ENCODE results near the gene RFC3.
A peak's percentile ranks its signal among the peaks of the same experiment; 100 is the strongest.
"Not testable (repeated sequence)": the region's sequence is repeated elsewhere in the genome, so short reads cannot be mapped to it uniquely, and the experiment has no call there.

RFC3 gene, protein sequence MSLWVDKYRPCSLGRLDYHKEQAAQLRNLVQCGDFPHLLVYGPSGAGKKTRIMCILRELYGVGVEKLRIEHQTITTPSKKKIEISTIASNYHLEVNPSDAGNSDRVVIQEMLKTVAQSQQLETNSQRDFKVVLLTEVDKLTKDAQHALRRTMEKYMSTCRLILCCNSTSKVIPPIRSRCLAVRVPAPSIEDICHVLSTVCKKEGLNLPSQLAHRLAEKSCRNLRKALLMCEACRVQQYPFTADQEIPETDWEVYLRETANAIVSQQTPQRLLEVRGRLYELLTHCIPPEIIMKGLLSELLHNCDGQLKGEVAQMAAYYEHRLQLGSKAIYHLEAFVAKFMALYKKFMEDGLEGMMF

GRCh38 chr13:33817901-33818706, at the start of gene RFC3:
Gene RFC3 (plus strand): TSS chr13:33818149. CDS start chr13:33818179, 30 bp downstream.
- no peak for FAIRE-seq
- peak; percentile 83 for DNase-seq (ENCODE audit: low spot score)

- FAIRE-seq = no peak
- no peak for DNase-seq (ENCODE audit: low spot score)
Measured at GRCh38 chr13:33771296-33771695, 46.7 kb upstream of the RFC3 start.

DNA sequence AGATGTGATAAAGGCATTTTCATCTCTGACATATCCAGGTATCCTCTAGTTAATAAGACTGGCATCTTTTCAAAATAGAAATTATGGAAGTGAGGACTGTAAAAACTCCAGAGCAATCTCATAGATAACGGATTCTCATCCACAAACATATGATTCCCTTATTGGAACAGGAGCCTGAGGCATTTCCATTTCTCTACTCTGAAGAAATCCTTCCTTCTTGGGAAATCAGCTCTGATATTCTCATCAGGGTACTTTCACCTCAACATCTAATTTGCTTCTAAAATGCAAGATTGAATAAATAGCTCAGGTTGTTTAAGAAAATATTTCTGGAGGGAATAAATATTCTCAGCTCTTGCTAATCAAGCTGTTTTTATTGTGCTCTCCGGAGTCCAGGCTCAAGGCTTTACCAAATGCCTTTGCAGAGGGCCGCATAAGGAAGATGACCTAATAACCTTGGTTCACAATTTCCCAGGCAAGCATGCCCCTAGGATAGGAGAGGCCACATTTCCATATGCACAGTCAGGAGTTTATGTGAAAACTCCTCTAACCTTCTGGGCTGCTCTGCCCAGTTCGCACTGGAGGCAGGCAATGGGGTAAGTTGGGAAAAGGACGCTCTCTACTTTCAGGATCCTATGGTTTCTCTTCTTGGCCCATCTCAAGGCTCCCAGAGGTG, 44.0 kb upstream of the RFC3 start:
- FAIRE-seq (no peak), DNase-seq (ENCODE audit: low spot score) (no peak)

DNA sequence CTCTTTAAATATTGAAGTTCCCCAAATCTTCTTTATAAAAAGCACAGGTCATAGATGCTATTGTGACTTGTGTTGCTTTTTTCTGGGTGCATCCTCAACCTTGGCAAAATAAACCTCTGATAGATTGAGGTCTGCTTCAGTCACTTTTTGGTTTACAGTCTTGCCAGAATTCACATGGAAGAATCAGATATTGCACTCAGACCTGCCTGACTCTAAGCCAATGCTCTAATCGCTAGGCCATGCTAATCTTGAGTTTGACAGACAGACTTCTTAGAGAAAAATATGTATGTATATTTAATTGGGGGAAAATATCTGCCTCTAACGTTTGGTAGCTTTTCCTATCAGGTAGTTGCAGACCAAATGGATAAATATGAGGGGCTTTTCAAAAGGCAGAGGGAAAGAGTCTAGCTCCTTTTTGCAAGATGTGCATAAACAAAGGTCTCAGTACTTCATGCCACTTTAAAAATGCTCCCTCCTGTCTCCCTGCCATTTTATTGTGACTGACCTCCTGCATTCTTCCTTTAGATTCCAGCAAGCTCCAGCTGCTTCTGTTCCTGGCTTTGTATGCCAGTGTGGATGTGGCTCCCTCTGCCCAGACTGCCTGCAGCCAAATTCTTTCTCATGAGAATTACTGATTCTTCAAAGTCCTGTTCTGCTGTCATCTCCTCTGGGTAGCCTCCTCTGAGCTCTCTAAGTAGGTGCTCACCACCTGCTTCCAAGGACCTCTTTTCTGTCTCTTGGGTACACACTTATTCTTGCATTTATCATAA, 42.4 kb upstream of the RFC3 start:
- FAIRE-seq (no peak), DNase-seq (ENCODE audit: low spot score) (no peak)

- DNase-seq (ENCODE audit: low spot score) = no peak
- FAIRE-seq = no peak
Measured at GRCh38 chr13:33776239-33776881, 41.6 kb upstream of the RFC3 start.

GRCh38 chr13:33782631-33783030, 35.3 kb upstream of the RFC3 start:
- no peak for FAIRE-seq

DNA sequence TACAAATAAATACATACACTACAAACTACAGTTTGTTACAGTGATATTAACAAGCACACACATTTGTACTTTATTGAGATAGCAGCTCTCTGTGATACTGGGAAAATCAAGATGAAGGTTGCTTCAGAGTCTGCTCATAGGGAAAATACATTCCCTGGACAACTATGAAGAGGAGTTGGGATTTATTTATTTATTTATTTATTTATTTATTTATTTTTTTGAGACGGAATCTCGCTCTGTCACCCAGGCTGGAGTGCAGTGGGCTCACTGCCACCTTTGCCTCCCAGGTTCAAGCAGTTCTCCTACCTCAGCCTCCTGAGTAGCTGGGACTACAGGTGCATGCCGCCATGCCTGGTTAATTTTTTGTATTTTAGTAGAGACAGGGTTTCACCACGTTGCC, 34.7 kb upstream of the RFC3 start:
- FAIRE-seq; DNase-seq (ENCODE audit: low spot score): not testable (repeated sequence)

More at GRCh38 chr13:33782631-33783030, 35.3 kb upstream of the RFC3 start:
- no peak for DNase-seq (ENCODE audit: low spot score)

DNA sequence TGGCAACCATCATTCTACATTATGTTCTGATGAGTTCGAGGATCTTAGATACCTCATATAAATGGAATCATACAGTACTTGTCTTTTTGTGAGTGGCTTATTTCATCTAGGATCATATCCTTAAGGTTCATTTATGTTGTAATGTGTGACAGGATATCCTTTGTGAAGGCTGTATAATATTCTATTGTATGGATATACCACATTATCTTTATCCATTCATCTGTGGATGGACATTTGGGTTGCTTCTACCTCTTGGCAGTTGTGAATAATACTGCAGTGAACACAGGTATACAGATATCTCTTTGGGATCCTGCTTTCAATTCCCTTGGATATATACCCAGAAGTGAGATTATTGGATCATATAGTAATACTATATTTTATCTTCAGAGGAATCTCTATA, 33.2 kb upstream of the RFC3 start:
- FAIRE-seq = no peak

DNA sequence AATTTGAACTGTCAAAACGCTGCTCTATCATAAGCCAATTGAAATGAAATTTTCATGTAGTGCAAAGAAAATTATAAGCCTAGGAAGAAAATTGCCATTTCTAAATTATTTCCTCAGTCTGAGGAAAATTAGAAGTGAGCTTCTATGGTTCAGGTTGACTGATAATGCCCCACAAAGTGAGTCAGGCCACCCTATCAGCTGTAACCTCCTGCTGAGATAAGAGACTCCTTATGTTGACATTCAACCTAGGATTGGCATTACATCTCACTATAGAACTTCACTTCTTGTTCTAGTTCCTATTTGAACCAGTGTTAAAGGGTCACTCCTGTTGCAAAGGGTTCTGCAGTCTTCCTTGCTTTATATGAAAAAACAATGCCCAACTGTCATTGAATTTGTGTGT, 32.6 kb upstream of the RFC3 start:
- no peak for DNase-seq (ENCODE audit: low spot score)
- FAIRE-seq = no peak

More for the DNA sequence above, 33.2 kb upstream of the RFC3 start:
- no peak for DNase-seq (ENCODE audit: low spot score)

GRCh38 chr13:33787051-33787591, 30.8 kb upstream of the RFC3 start:
- DNase-seq (ENCODE audit: low spot score) = peak; percentile 10

DNA sequence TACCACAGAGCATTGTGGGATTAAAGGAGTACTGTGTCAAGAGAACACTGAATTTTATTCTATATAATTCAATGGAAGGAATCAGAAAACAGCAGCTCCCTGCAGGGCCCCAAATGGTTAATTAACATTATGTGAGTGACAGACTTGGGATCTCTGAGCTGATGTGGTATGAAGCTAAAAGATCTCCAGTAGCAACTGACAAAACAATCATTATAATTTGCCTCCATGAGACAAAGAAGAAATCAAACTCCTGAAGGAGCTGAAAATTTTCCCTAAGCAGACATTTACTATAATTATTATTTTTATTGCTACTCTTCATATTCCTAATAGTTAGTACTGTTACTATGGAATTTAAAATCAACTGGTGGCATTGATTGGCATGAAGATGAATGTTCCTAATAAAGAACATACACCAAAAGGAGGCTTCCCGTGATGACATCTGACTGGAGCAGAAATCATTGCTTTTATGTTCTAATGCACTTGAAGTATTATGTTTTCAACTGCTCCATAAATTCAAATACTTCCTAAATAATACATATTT, 28.8 kb upstream of the RFC3 start:
- no peak for FAIRE-seq
- no peak for DNase-seq (ENCODE audit: low spot score)

More at GRCh38 chr13:33787051-33787591, 30.8 kb upstream of the RFC3 start:
- no peak for FAIRE-seq

GRCh38 chr13:33789739-33790138, 28.2 kb upstream of the RFC3 start:
- FAIRE-seq (no peak), DNase-seq (ENCODE audit: low spot score) (no peak)

GRCh38 chr13:33793726-33794125, 24.2 kb upstream of the RFC3 start:
- FAIRE-seq (no peak), DNase-seq (ENCODE audit: low spot score) (no peak)

GRCh38 chr13:33794576-33794975, 23.4 kb upstream of the RFC3 start:
- FAIRE-seq (no peak), DNase-seq (ENCODE audit: low spot score) (no peak)

DNA sequence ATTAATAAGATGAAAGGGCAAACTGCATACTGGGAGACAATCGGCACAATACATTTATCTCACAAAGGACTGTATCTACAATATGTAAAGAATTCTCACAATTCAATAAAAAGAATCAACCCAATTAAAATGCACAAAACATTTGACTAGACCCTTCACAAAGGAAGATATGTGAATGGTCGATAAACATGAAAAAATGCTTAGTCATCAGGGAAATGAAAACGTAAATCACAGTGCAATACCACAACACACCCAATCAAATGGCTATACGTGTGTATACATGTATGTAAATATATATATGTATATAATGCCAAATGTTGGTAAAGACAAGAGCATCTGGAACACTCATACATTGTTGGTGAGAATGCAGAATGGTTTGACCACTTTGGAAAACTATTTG, 21.9 kb upstream of the RFC3 start:
- DNase-seq (ENCODE audit: low spot score) = no peak
- no peak for FAIRE-seq

DNA sequence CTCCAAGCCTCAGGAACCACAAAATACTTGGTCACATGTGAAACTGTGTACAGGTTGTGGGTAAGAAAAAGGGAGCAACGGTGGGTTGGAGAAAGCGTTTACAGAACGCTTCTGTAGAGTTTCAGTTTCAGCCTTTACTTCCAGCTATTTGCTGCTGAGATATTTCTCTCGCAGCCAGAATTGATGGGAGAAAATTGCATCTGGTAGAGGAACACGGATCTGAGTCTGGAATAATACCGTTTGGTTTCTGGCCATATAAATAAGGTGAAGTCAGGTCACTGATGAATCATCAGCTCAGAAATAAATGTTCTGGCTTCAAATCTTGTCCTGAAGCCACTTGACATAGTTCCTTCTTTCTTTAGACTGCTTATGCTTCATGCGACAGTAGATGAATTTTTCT, 20.3 kb upstream of the RFC3 start:
- no peak for DNase-seq (ENCODE audit: low spot score)
- FAIRE-seq = no peak

- DNase-seq (ENCODE audit: low spot score) = no peak
- FAIRE-seq = no peak
Measured at GRCh38 chr13:33798023-33798422, 19.9 kb upstream of the RFC3 start.

GRCh38 chr13:33799950-33800592, 17.9 kb upstream of the RFC3 start:
- DNase-seq (ENCODE audit: low spot score) = peak; percentile 10
- FAIRE-seq = no peak

DNA sequence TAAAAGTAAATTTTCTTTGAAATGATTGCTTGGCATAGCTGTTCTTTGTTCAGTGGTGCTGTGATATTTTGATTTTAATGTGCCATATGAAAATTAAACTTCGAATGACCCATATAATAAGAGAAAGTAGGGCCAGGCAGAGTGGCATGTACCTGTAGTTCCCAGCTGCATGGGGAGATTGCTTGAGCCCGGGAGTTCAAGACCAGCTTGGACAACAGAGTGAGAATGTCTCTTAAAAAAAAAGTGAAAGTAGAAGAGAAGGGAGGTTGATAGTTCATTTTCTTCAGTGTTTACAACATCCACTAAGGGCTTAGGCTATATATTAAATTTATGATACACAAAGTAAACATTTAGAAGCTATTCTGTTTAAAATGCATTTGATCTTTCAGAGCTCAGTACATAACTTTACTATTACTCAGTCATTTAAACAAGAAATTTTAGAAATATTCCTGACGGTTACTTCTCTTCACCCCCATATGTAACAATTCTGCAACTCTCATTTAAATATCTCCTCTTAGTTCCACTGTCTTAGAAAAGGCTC, 17.2 kb upstream of the RFC3 start:
- DNase-seq (ENCODE audit: low spot score) (no peak), FAIRE-seq (no peak)
